Measurements from ENCODE around the gene EPM2A. TPM values are rescaled to one million over a fixed set of nuclear protein-coding genes. Genes with fewer than 3 reads are reported as not detected.
"Not testable (repeated sequence)": the region's sequence is repeated elsewhere in the genome, so short reads cannot be mapped to it uniquely, and the experiment has no call there.

Gene EPM2A
- total RNA-seq, 1 donor from 2014 or later: 41.3 TPM

- intact Hi-C loops (cut with micrococcal nuclease): no loop called here
- DNase-seq: no peak
- Histone ChIP-seq H3K27me3 (ENCODE audit: low read depth) (no peaks in the 10 kb centered on the region), H3K4me1 (peaks cover 7% of the 10 kb centered on the region), H3K9me3 (replicated peaks) (no peaks in the 10 kb centered on the region), H3K27ac (replicated peaks) (no peak overlapping the region), H3K4me3 (no peak overlapping the region), H3K36me3 (peaks cover 8% of the 10 kb centered on the region)
- TF ChIP-seq, protein P1, sequence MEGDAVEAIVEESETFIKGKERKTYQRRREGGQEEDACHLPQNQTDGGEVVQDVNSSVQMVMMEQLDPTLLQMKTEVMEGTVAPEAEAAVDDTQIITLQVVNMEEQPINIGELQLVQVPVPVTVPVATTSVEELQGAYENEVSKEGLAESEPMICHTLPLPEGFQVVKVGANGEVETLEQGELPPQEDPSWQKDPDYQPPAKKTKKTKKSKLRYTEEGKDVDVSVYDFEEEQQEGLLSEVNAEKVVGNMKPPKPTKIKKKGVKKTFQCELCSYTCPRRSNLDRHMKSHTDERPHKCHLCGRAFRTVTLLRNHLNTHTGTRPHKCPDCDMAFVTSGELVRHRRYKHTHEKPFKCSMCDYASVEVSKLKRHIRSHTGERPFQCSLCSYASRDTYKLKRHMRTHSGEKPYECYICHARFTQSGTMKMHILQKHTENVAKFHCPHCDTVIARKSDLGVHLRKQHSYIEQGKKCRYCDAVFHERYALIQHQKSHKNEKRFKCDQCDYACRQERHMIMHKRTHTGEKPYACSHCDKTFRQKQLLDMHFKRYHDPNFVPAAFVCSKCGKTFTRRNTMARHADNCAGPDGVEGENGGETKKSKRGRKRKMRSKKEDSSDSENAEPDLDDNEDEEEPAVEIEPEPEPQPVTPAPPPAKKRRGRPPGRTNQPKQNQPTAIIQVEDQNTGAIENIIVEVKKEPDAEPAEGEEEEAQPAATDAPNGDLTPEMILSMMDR (IDR thresholded peaks at IDR 0.05; ENCODE audit: borderline replicate concordance): no peak
These were observed 23.9 kb downstream of the EPM2A start for GRCh38 chr6:145711372-145711771.

GRCh38 chr6:145707397-145707796, 27.9 kb downstream of the EPM2A start:
- no peaks in the 10 kb centered on the region for H3K9me3 ChIP-seq (replicated peaks)
- no peak for DNase-seq
- no peak overlapping the region for H3K4me3 ChIP-seq
- no peaks in the 10 kb centered on the region for H3K27me3 ChIP-seq (ENCODE audit: low read depth)
- no peaks in the 10 kb centered on the region for H3K36me3 ChIP-seq
- H3K4me1 ChIP-seq: peaks cover 25% of the 10 kb centered on the region
- H3K27ac ChIP-seq (replicated peaks): no peak overlapping the region
- intact Hi-C loops (cut with micrococcal nuclease): no loop called here
- TF ChIP-seq, protein P1 (IDR thresholded peaks at IDR 0.05; ENCODE audit: borderline replicate concordance): no peak

DNA sequence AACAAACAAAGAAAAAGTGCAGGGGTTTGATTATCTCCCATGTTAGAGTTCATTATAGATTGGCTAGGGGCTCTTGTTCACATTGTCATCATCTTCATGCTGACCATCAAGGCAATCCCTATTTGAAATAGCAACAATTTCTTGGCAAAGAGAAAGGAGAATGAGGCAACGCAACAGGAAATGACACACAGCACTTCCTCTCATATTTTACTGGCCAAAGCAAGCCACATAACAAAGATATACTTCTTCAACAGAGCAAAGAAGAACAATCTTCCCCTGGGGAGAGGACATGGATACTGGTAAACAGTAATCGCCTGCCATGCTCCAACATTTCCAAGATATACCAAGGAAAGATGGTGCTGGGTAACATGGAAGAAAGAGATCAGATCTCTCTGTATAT, 29.8 kb downstream of the EPM2A start:
- H3K36me3 ChIP-seq: no peaks in the 10 kb centered on the region
- TF ChIP-seq, protein P1 (IDR thresholded peaks at IDR 0.05; ENCODE audit: borderline replicate concordance): no peak
- peaks cover 25% of the 10 kb centered on the region for H3K4me1 ChIP-seq
- no peaks in the 10 kb centered on the region for H3K9me3 ChIP-seq (replicated peaks)
- H3K27me3 ChIP-seq (ENCODE audit: low read depth): no peaks in the 10 kb centered on the region
- intact Hi-C loops (cut with micrococcal nuclease): no loop called here
- no peak overlapping the region for H3K27ac ChIP-seq (replicated peaks)
- DNase-seq: no peak
- H3K4me3 ChIP-seq: no peak overlapping the region

- intact Hi-C loops (cut with micrococcal nuclease): no loop called here
- Histone ChIP-seq H3K27ac (replicated peaks) (no peak overlapping the region), H3K4me3 (no peak overlapping the region), H3K9me3 (replicated peaks) (no peaks in the 10 kb centered on the region), H3K4me1 (peaks cover 25% of the 10 kb centered on the region), H3K27me3 (ENCODE audit: low read depth) (no peaks in the 10 kb centered on the region), H3K36me3 (no peaks in the 10 kb centered on the region)
- TF ChIP-seq, protein P1 (IDR thresholded peaks at IDR 0.05; ENCODE audit: borderline replicate concordance): peak; percentile 61
- DNase-seq: no peak
These were observed 31.1 kb downstream of the EPM2A start for GRCh38 chr6:145704143-145704781.

DNA sequence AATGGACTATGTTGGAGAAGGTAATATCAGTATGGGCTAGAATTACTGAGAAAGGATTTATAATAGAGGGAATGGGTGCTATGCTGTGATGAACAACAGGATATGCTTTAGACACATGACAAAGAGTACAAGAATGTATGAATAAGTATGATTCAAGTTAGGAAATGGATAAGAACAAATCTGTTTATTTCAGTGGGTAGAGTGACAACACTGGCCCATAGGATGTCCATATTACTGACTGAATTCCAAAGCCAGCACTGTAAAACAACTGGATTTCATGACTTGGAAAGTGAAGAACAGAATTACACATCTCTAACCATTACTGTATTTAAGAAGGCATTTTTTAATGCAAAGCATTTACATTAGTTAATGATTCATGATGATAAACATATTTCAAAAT, 35.9 kb downstream of the EPM2A start:
- intact Hi-C loops (cut with micrococcal nuclease): no loop called here
- H3K4me3 ChIP-seq: no peak overlapping the region
- TF ChIP-seq, protein P1 (IDR thresholded peaks at IDR 0.05; ENCODE audit: borderline replicate concordance): no peak
- DNase-seq: no peak
- no peaks in the 10 kb centered on the region for H3K36me3 ChIP-seq
- H3K9me3 ChIP-seq (replicated peaks): peaks cover 3% of the 10 kb centered on the region
- H3K27me3 ChIP-seq (ENCODE audit: low read depth): no peaks in the 10 kb centered on the region
- H3K27ac ChIP-seq (replicated peaks): no peak overlapping the region
- H3K4me1 ChIP-seq: peaks cover 6% of the 10 kb centered on the region

- H3K36me3 ChIP-seq; H3K9me3 ChIP-seq (replicated peaks); intact Hi-C loops (cut with micrococcal nuclease); H3K27me3 ChIP-seq (ENCODE audit: low read depth); DNase-seq; H3K27ac ChIP-seq (replicated peaks); H3K4me1 ChIP-seq; H3K4me3 ChIP-seq: not testable (repeated sequence)
These were observed 37.9 kb downstream of the EPM2A start for GRCh38 chr6:145697401-145697800.

Measured in left ventricle myocardium inferior (tissue), 1 donor.